Esophagus squamous epithelium (tissue), 4 donors: ENCODE data around the gene ANKUB1.

Experiments used
- CTCF ChIP-seq, 6 experiments: fragments of 450-650 bp in 4 of 6; fragments of 200-600 bp in 2 of 6; sonication (generic) in 2 of 6; IDR thresholded peaks; one replicate each; pipeline ENCODE4 v1.5.1; 2016 to 2019; ENCODE audit warnings: antibody characterized with exemption in 6 of 6, mild to moderate bottlenecking in 4 of 6, moderate library complexity in 4 of 6
- POLR2A ChIP-seq, 4 donors: fragments of 450-650 bp; IDR thresholded peaks; one replicate each; pipeline ENCODE4 v1.6.1; 2017; ENCODE audit warnings: antibody characterized with exemption in 4 of 4, mild to moderate bottlenecking in 4 of 4, moderate library complexity in 3 of 4

GRCh38 chr3:149744151-149744550 is 48.2 kb downstream of the ANKUB1 start:
- TF ChIP-seq POLR2A (IDR thresholded peaks at IDR 0.05) (no peak), CTCF (IDR thresholded peaks at IDR 0.05) (no peak)
